ENCODE measurements around the gene DUSP12.

The DUSP12 gene

DNA sequence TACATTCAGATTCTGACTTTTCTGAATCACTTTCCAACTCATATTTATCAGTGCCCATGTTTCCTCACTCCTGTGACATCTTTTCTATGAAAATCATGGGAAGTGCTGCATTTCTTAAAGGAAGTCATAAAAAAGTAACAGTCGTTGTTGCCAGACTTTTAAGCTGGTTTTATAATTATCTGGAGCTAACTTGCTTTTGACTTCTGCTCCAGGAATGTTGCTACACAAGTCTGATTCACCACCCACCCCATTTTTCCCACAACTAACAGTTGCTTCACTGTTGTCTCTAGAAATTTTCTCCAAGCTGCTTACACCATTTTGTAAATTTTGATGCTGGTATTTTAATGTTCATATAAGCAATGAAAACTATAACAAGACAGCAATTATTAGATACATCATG lies 16.1 kb upstream of the DUSP12 start:
- Histone ChIP-seq H3K4ac (ENCODE audit: low read length) (no peak overlapping the region), H3K4me1 (ENCODE audit: control insufficient read depth in 2 of 2, insufficient read depth in 1 of 2, low read depth in 1 of 2, low read length in 2 of 2) (no peaks in the 10 kb centered on the region), H2AK5ac (ENCODE audit: low read depth, low read length) (no peak overlapping the region), H4K8ac (ENCODE audit: low read depth, low read length) (no peak overlapping the region), H4K91ac (ENCODE audit: low read depth, low read length, poor library complexity) (no peak overlapping the region), H3K79me1 (ENCODE audit: low read depth, low read length) (no peaks in the 10 kb centered on the region), H3K23ac (ENCODE audit: low read depth, low read length, poor library complexity) (no peak overlapping the region), H3K27ac (replicated peaks; ENCODE audit: low read length) (no peak overlapping the region), H3K27me3 (ENCODE audit: control insufficient read depth in 3 of 3, insufficient read depth in 3 of 3, low read depth in 1 of 3, low read length in 3 of 3) (peaks cover 0 to 77% (median 0%) of the 10 kb centered on the region in 3 experiments), H3K14ac (ENCODE audit: low read length) (no peak overlapping the region), H2BK12ac (ENCODE audit: low read length) (no peak overlapping the region), H3K4me2 (ENCODE audit: insufficient read depth, low read length, poor library complexity, severe bottlenecking) (no peak overlapping the region), H3K9me3 (replicated peaks in 1 of 2; ENCODE audit: control insufficient read depth in 2 of 2, insufficient read depth in 1 of 2, low read depth in 1 of 2, low read length in 2 of 2) (no peaks in the 10 kb centered on the region), H3K18ac (ENCODE audit: low read length) (no peak overlapping the region), H3K36me3 (replicated peaks in 1 of 2; ENCODE audit: control insufficient read depth in 2 of 2, insufficient read depth in 2 of 2, low read length in 2 of 2) (no peaks in the 10 kb centered on the region), H2BK120ac (ENCODE audit: low read depth, low read length) (no peak overlapping the region), H3K4me3 (ENCODE audit: low read length in 2 of 2) (no peak overlapping the region), H2BK5ac (ENCODE audit: low read length) (no peak overlapping the region), H3K9ac (ENCODE audit: low read depth, low read length, poor library complexity) (no peak overlapping the region), H2BK15ac (ENCODE audit: low read length) (no peak overlapping the region), H2AFZ (ENCODE audit: low read length) (no peak overlapping the region)
- no peak for DNase-seq (ENCODE audit: low spot score)
- no CpG with 5 or more reads among the region's 1 CpG for whole genome bisulfite sequencing, 2 donors (ENCODE audit: extremely low coverage in 2 of 2, insufficient read length in 2 of 2, insufficient replicate concordance in 1 of 2)

GRCh38 chr1:161735837-161736236 lies 13.7 kb upstream of the DUSP12 start:
- Histone ChIP-seq H3K9me3 (replicated peaks in 1 of 2; ENCODE audit: control insufficient read depth in 2 of 2, insufficient read depth in 1 of 2, low read depth in 1 of 2, low read length in 2 of 2) (no peaks in the 10 kb centered on the region), H3K27ac (replicated peaks; ENCODE audit: low read length) (no peak overlapping the region), H2BK12ac (ENCODE audit: low read length) (no peak overlapping the region), H2BK120ac (ENCODE audit: low read depth, low read length) (no peak overlapping the region), H3K36me3 (replicated peaks in 1 of 2; ENCODE audit: control insufficient read depth in 2 of 2, insufficient read depth in 2 of 2, low read length in 2 of 2) (no peaks in the 10 kb centered on the region), H3K4me2 (ENCODE audit: insufficient read depth, low read length, poor library complexity, severe bottlenecking) (no peak overlapping the region), H2BK5ac (ENCODE audit: low read length) (no peak overlapping the region), H3K4me1 (ENCODE audit: control insufficient read depth in 2 of 2, insufficient read depth in 1 of 2, low read depth in 1 of 2, low read length in 2 of 2) (no peaks in the 10 kb centered on the region), H3K23ac (ENCODE audit: low read depth, low read length, poor library complexity) (no peak overlapping the region), H4K8ac (ENCODE audit: low read depth, low read length) (no peak overlapping the region), H3K18ac (ENCODE audit: low read length) (no peak overlapping the region), H2BK15ac (ENCODE audit: low read length) (no peak overlapping the region), H2AK5ac (ENCODE audit: low read depth, low read length) (no peak overlapping the region), H3K4ac (ENCODE audit: low read length) (no peak overlapping the region), H3K27me3 (ENCODE audit: control insufficient read depth in 3 of 3, insufficient read depth in 3 of 3, low read depth in 1 of 3, low read length in 3 of 3) (peaks cover 0 to 78% (median 0%) of the 10 kb centered on the region in 3 experiments), H3K14ac (ENCODE audit: low read length) (no peak overlapping the region), H3K4me3 (ENCODE audit: low read length in 2 of 2) (no peak overlapping the region), H3K79me1 (ENCODE audit: low read depth, low read length) (no peaks in the 10 kb centered on the region), H3K9ac (ENCODE audit: low read depth, low read length, poor library complexity) (no peak overlapping the region), H2AFZ (ENCODE audit: low read length) (no peak overlapping the region), H4K91ac (ENCODE audit: low read depth, low read length, poor library complexity) (no peak overlapping the region)
- no CpG with 5 or more reads among the region's 3 CpGs for whole genome bisulfite sequencing, 2 donors (ENCODE audit: extremely low coverage in 2 of 2, insufficient read length in 2 of 2, insufficient replicate concordance in 1 of 2)
- DNase-seq (ENCODE audit: low spot score): no peak

- Histone ChIP-seq H3K9ac (ENCODE audit: low read depth, low read length, poor library complexity) (no peak overlapping the region), H4K8ac (ENCODE audit: low read depth, low read length) (no peak overlapping the region), H3K4ac (ENCODE audit: low read length) (no peak overlapping the region), H3K27me3 (ENCODE audit: control insufficient read depth in 3 of 3, insufficient read depth in 3 of 3, low read depth in 1 of 3, low read length in 3 of 3) (peaks cover 0 to 72% (median 0%) of the 10 kb centered on the region in 3 experiments), H3K27ac (replicated peaks; ENCODE audit: low read length) (no peak overlapping the region), H2AK5ac (ENCODE audit: low read depth, low read length) (no peak overlapping the region), H3K4me3 (ENCODE audit: low read length in 2 of 2) (no peak overlapping the region), H3K79me1 (ENCODE audit: low read depth, low read length) (no peaks in the 10 kb centered on the region), H2BK15ac (ENCODE audit: low read length) (no peak overlapping the region), H3K18ac (ENCODE audit: low read length) (no peak overlapping the region), H2AFZ (ENCODE audit: low read length) (no peak overlapping the region), H2BK12ac (ENCODE audit: low read length) (no peak overlapping the region), H3K4me1 (ENCODE audit: control insufficient read depth in 2 of 2, insufficient read depth in 1 of 2, low read depth in 1 of 2, low read length in 2 of 2) (no peaks in the 10 kb centered on the region), H4K91ac (ENCODE audit: low read depth, low read length, poor library complexity) (no peak overlapping the region), H3K36me3 (replicated peaks in 1 of 2; ENCODE audit: control insufficient read depth in 2 of 2, insufficient read depth in 2 of 2, low read length in 2 of 2) (no peaks in the 10 kb centered on the region), H3K9me3 (replicated peaks in 1 of 2; ENCODE audit: control insufficient read depth in 2 of 2, insufficient read depth in 1 of 2, low read depth in 1 of 2, low read length in 2 of 2) (no peaks in the 10 kb centered on the region), H3K4me2 (ENCODE audit: insufficient read depth, low read length, poor library complexity, severe bottlenecking) (no peak overlapping the region), H3K14ac (ENCODE audit: low read length) (no peak overlapping the region), H2BK5ac (ENCODE audit: low read length) (no peak overlapping the region), H2BK120ac (ENCODE audit: low read depth, low read length) (no peak overlapping the region), H3K23ac (ENCODE audit: low read depth, low read length, poor library complexity) (no peak overlapping the region)
- DNase-seq (ENCODE audit: low spot score): no peak
- no CpG with 5 or more reads among the region's 4 CpGs for WGBS, 2 donors (ENCODE audit: extremely low coverage in 2 of 2, insufficient read length in 2 of 2, insufficient replicate concordance in 1 of 2)
Observed at GRCh38 chr1:161736335-161736969, 13.1 kb upstream of the DUSP12 start.

DNA sequence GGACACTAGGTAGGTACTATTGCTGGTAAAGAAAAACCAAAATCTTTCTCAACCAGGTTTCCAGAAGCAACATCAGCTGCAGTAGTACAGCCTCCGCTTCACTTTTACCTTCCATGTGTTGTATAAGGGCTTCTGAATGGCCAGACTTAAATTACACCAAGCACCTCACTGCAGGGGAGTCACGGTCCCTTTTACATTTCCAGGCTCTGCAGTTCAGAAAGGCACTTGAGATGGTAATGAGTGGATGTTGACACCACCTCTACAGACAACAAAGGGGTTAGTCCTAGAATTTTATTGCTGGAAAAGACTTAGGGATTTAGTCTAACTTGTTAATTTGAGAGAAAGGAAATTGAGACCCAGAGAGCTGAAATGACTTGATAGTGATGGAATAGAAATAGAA lies 12.0 kb upstream of the DUSP12 start:
- no CpG with 5 or more reads among the region's 2 CpGs for WGBS, 2 donors (ENCODE audit: extremely low coverage in 2 of 2, insufficient read length in 2 of 2, insufficient replicate concordance in 1 of 2)
- H3K4ac ChIP-seq (ENCODE audit: low read length): no peak overlapping the region
- no peak overlapping the region for H2AFZ ChIP-seq (ENCODE audit: low read length)
- no peaks in the 10 kb centered on the region for H3K36me3 ChIP-seq (replicated peaks in 1 of 2; ENCODE audit: control insufficient read depth in 2 of 2, insufficient read depth in 2 of 2, low read length in 2 of 2)
- no peaks in the 10 kb centered on the region for H3K9me3 ChIP-seq (replicated peaks in 1 of 2; ENCODE audit: control insufficient read depth in 2 of 2, insufficient read depth in 1 of 2, low read depth in 1 of 2, low read length in 2 of 2)
- H3K23ac ChIP-seq (ENCODE audit: low read depth, low read length, poor library complexity): no peak overlapping the region
- no peak overlapping the region for H4K91ac ChIP-seq (ENCODE audit: low read depth, low read length, poor library complexity)
- H3K9ac ChIP-seq (ENCODE audit: low read depth, low read length, poor library complexity): no peak overlapping the region
- no peak overlapping the region for H2BK5ac ChIP-seq (ENCODE audit: low read length)
- H3K27ac ChIP-seq (replicated peaks; ENCODE audit: low read length): no peak overlapping the region
- no peak overlapping the region for H3K14ac ChIP-seq (ENCODE audit: low read length)
- H2BK15ac ChIP-seq (ENCODE audit: low read length): no peak overlapping the region
- H2BK120ac ChIP-seq (ENCODE audit: low read depth, low read length): no peak overlapping the region
- peaks cover 0 to 63% (median 0%) of the 10 kb centered on the region in 3 experiments for H3K27me3 ChIP-seq (ENCODE audit: control insufficient read depth in 3 of 3, insufficient read depth in 3 of 3, low read depth in 1 of 3, low read length in 3 of 3)
- no peaks in the 10 kb centered on the region for H3K4me1 ChIP-seq (ENCODE audit: control insufficient read depth in 2 of 2, insufficient read depth in 1 of 2, low read depth in 1 of 2, low read length in 2 of 2)
- no peak overlapping the region for H4K8ac ChIP-seq (ENCODE audit: low read depth, low read length)
- H3K4me2 ChIP-seq (ENCODE audit: insufficient read depth, low read length, poor library complexity, severe bottlenecking): no peak overlapping the region
- no peak overlapping the region for H2BK12ac ChIP-seq (ENCODE audit: low read length)
- H2AK5ac ChIP-seq (ENCODE audit: low read depth, low read length): no peak overlapping the region
- DNase-seq (ENCODE audit: low spot score): no peak
- H3K4me3 ChIP-seq (ENCODE audit: low read length in 2 of 2): no peak overlapping the region
- H3K79me1 ChIP-seq (ENCODE audit: low read depth, low read length): no peaks in the 10 kb centered on the region
- no peak overlapping the region for H3K18ac ChIP-seq (ENCODE audit: low read length)
